Mammary epithelial cell (primary cell): ENCODE data around the gene ADAR.

ENCODE experiments used
- CTCF ChIP-seq, 2 donors: IDR thresholded peaks in 1 of 2; conservative IDR thresholded peaks in 1 of 2; 2 replicates each; pipeline ENCODE4 v1.5.1; 2011 to 2012; ENCODE audit warnings: inconsistent platforms in 2 of 2, low read length in 2 of 2, mild to moderate bottlenecking in 2 of 2, control low read depth in 1 of 2, low read depth in 1 of 2; ENCODE audit not compliant: insufficient read depth in 1 of 2; ENCODE audit errors: extremely low read depth in 1 of 2
- EZH2 ChIP-seq: IDR thresholded peaks from 2 replicates; pipeline ENCODE4 v1.6.1; 2012; ENCODE audit warnings: low read length, inconsistent platforms, borderline replicate concordance

- TF ChIP-seq CTCF (conservative IDR thresholded peaks at IDR 0.05 in 1 of 2, IDR thresholded peaks at IDR 0.05 in 1 of 2; ENCODE audit: extremely low read depth in 1 of 2, insufficient read depth in 1 of 2, low read depth in 1 of 2, low read length in 2 of 2) (no peak), EZH2 (no peak)
Observed at GRCh38 chr1:154590756-154591155, 17.2 kb downstream of the ADAR start.
